ENCODE results near the gene RAB3GAP2. TPM values are rescaled to one million over a fixed set of nuclear protein-coding genes. Genes with fewer than 3 reads are reported as not detected.

RAB3GAP2 gene
- total RNA-seq, 1 experiment from 2014 or later: 64.3 TPM

- Mint-ChIP-seq H3K36me3 (peaks cover 8% of the 10 kb centered on the region), H3K27ac (peak overlapping the region; percentile 99), H3K4me1 (peaks cover 27% of the 10 kb centered on the region), H3K9me3 (no peaks in the 10 kb centered on the region), H3K27me3 (ENCODE audit: low read depth) (no peaks in the 10 kb centered on the region), H3K4me3 (no peak overlapping the region)
- ChIA-PET POLR2A (interaction anchor here (0.6 to 1.6 kb wide), 4 partner anchors 15 to 504 kb away, joined by 3 to 4 read pairs (median 3); no protein-coding TSS in a partner anchor), CTCF (interaction anchor here (1.0 to 2.5 kb wide), 6 partner anchors 8 to 460 kb away, joined by 3 to 15 read pairs (median 4); no protein-coding TSS in a partner anchor)
- 0 out of 2 replicates have a peak, but pooled peaks have one; percentile 4 for TF ChIP-seq HMGXB4 (CRISPR knock-in tag; IDR thresholded peaks at IDR 0.05)
- no peak for TF ChIP-seq FOXJ3 (CRISPR knock-in tag; IDR thresholded peaks at IDR 0.05; ENCODE audit: borderline replicate concordance)
- DNase-seq (ENCODE audit: low spot score) (no peak), ATAC-seq (no peak)
Measured at GRCh38 chr1:220272841-220273090, 513 bp upstream of the RAB3GAP2 start.

GRCh38 chr1:220271706-220272046, 577 bp downstream of the RAB3GAP2 start:
- Mint-ChIP-seq H3K4me1 (peaks cover 27% of the 10 kb centered on the region), H3K36me3 (peaks cover 19% of the 10 kb centered on the region), H3K4me3 (no peak overlapping the region), H3K27me3 (ENCODE audit: low read depth) (no peaks in the 10 kb centered on the region), H3K9me3 (no peaks in the 10 kb centered on the region), H3K27ac (no peak overlapping the region)
- POLR2A ChIA-PET: interaction anchor here (0.8 to 1.6 kb wide), 5 partner anchors 16 to 505 kb away, joined by 3 to 4 read pairs (median 3); partner anchors contain the start of gene MTARC2
- ATAC-seq: peak; percentile 29
- TF ChIP-seq IRF1 (CRISPR knock-in tag; IDR thresholded peaks at IDR 0.05): no peak
- peak; percentile 10; the same call in 1 of the 2 replicates for TF ChIP-seq FOXP1 (CRISPR knock-in tag; IDR thresholded peaks at IDR 0.05; ENCODE audit: borderline replicate concordance)
- TF ChIP-seq ZNF512 (CRISPR knock-in tag; IDR thresholded peaks at IDR 0.05; ENCODE audit: borderline replicate concordance): 0 out of 2 replicates have a peak, but pooled peaks have one; percentile 16
- TF ChIP-seq JUN (CRISPR knock-in tag; IDR thresholded peaks at IDR 0.05): no peak
- no peak for TF ChIP-seq ESRRA (CRISPR knock-in tag; IDR thresholded peaks at IDR 0.05; ENCODE audit: borderline replicate concordance)
- 0 out of 2 replicates have a peak, but pooled peaks have one; percentile 34 for TF ChIP-seq ZNF281 (CRISPR knock-in tag; IDR thresholded peaks at IDR 0.05)
- TF ChIP-seq ZBTB43 (CRISPR knock-in tag; IDR thresholded peaks at IDR 0.05): no peak
- no peak for TF ChIP-seq MYBL2 (CRISPR knock-in tag; IDR thresholded peaks at IDR 0.05)
- CTCF ChIA-PET: interaction anchor here (1.0 to 2.5 kb wide), 6 partner anchors 9 to 461 kb away, joined by 3 to 15 read pairs (median 4); no protein-coding TSS in a partner anchor
- DNase-seq (ENCODE audit: low spot score): no peak

GRCh38 chr1:220269036-220269435, 3.2 kb downstream of the RAB3GAP2 start:
- Mint-ChIP-seq H3K4me1 (peaks cover 15% of the 10 kb centered on the region), H3K27ac (peak overlapping the region; percentile 18; the same call in 1 of the 2 replicates), H3K4me3 (no peak overlapping the region), H3K27me3 (ENCODE audit: low read depth) (no peaks in the 10 kb centered on the region), H3K9me3 (no peaks in the 10 kb centered on the region), H3K36me3 (peaks cover 32% of the 10 kb centered on the region)
- POLR2A ChIA-PET: no interaction called here
- DNase-seq (ENCODE audit: low spot score): no peak
- TF ChIP-seq MAX (CRISPR knock-in tag; IDR thresholded peaks at IDR 0.05) (no peak), CREB1 (CRISPR knock-in tag; IDR thresholded peaks at IDR 0.05) (no peak), CBFB (CRISPR knock-in tag; IDR thresholded peaks at IDR 0.05; ENCODE audit: low read depth) (no peak), ELF4 (CRISPR knock-in tag; IDR thresholded peaks at IDR 0.05; ENCODE audit: low read depth) (no peak), TP53 (CRISPR knock-in tag; IDR thresholded peaks at IDR 0.05) (no peak), ZBTB43 (CRISPR knock-in tag; IDR thresholded peaks at IDR 0.05) (no peak), FOXK1 (CRISPR knock-in tag; IDR thresholded peaks at IDR 0.05) (no peak), SMAD4 (CRISPR knock-in tag; IDR thresholded peaks at IDR 0.05) (no peak), JUN (CRISPR knock-in tag; IDR thresholded peaks at IDR 0.05) (no peak), HMGXB4 (CRISPR knock-in tag; IDR thresholded peaks at IDR 0.05) (no peak)
- CTCF ChIA-PET: interaction anchor here (1.4 to 2.1 kb wide), 3 partner anchors 10 to 50 kb away, joined by 3 to 6 read pairs (median 5); no protein-coding TSS in a partner anchor
- no peak for ATAC-seq
